ENCODE data around the gene PITX3. TPM values are rescaled to one million over a fixed set of nuclear protein-coding genes. Genes with fewer than 3 reads are reported as not detected.

The PITX3 gene
- total and polyA plus RNA-seq, 3 experiments from 2014 or later: not detected

GRCh38 chr10:102188298-102188940, 52.9 kb downstream of the PITX3 start:
- Mint-ChIP-seq H3K36me3 (peaks cover 0 to 9% (median 0%) of the 10 kb centered on the region in 3 donors), H3K9me3 (peaks cover 0 to 2% (median 0%) of the 10 kb centered on the region in 5 donors), H3K4me1 (peaks cover 10 to 14% (median 13%) of the 10 kb centered on the region in 3 donors), H3K27me3 (no peaks in the 10 kb centered on the region), H3K4me3 (peak overlapping the region in 2 of 7 donors; percentile 12 to 69), H3K27ac (peak overlapping the region in 5 of 8 donors; percentile 39 to 72 (median 45))
- H3K27ac ChIP-seq (ENCODE audit: low read depth, low read length): no peak overlapping the region
- no peak for DNase-seq
- H3K4me3 ChIP-seq (ENCODE audit: low read length): no peak overlapping the region
- POLR2A ChIA-PET: no interaction called here
- H3K36me3 ChIP-seq (ENCODE audit: insufficient read depth, low read length): no peaks in the 10 kb centered on the region
- peaks cover 17% of the 10 kb centered on the region for H3K4me1 ChIP-seq (ENCODE audit: insufficient read depth, low read length)
- no peaks in the 10 kb centered on the region for H3K9me3 ChIP-seq (ENCODE audit: low read length)
- CTCF ChIA-PET: interaction anchor here (1.4 to 1.5 kb wide), 3 partner anchors 12 to 42 kb away, joined by 3 to 7 read pairs (median 4); no protein-coding TSS in a partner anchor
- H3K27me3 ChIP-seq (ENCODE audit: insufficient read depth, low read length, poor library complexity, severe bottlenecking): no peaks in the 10 kb centered on the region

GRCh38 chr10:102185811-102186527, 55.3 kb downstream of the PITX3 start:
- no peak overlapping the region for H3K4me3 ChIP-seq (ENCODE audit: low read length)
- CTCF ChIA-PET: interaction anchor here (1.1 kb wide), 1 partner anchor 44 kb away, joined by 5 read pairs; no protein-coding TSS in a partner anchor
- POLR2A ChIA-PET: interaction anchor here (0.6 kb wide), 1 partner anchor 27 kb away, joined by 6 read pairs; no protein-coding TSS in a partner anchor

GRCh38 chr10:102185272-102185671, 56.0 kb downstream of the PITX3 start:
- H3K27ac ChIP-seq (ENCODE audit: low read depth, low read length): no peak overlapping the region
- H3K4me1 ChIP-seq (ENCODE audit: insufficient read depth, low read length): peaks cover 17% of the 10 kb centered on the region
- POLR2A ChIA-PET: interaction anchor here (0.6 kb wide), 1 partner anchor 26 kb away, joined by 6 read pairs; no protein-coding TSS in a partner anchor
- H3K27me3 ChIP-seq (ENCODE audit: insufficient read depth, low read length, poor library complexity, severe bottlenecking): no peaks in the 10 kb centered on the region
- H3K9me3 Mint-ChIP-seq: no peaks in the 10 kb centered on the region
- H3K4me1 Mint-ChIP-seq: peaks cover 10 to 14% (median 13%) of the 10 kb centered on the region in 3 donors
- no peak overlapping the region for H3K27ac Mint-ChIP-seq
- no peak overlapping the region for H3K4me3 ChIP-seq (ENCODE audit: low read length)
- no peaks in the 10 kb centered on the region for H3K36me3 Mint-ChIP-seq
- no peak overlapping the region for H3K4me3 Mint-ChIP-seq
- DNase-seq: no peak
- H3K27me3 Mint-ChIP-seq: peaks cover 0 to 5% of the 10 kb centered on the region in 2 donors
- CTCF ChIA-PET: no interaction called here
- H3K9me3 ChIP-seq (ENCODE audit: low read length): no peaks in the 10 kb centered on the region
- no peaks in the 10 kb centered on the region for H3K36me3 ChIP-seq (ENCODE audit: insufficient read depth, low read length)

More at GRCh38 chr10:102185811-102186527, 55.3 kb downstream of the PITX3 start:
- H3K27ac ChIP-seq (ENCODE audit: low read depth, low read length): no peak overlapping the region
- H3K27me3 ChIP-seq (ENCODE audit: insufficient read depth, low read length, poor library complexity, severe bottlenecking): no peaks in the 10 kb centered on the region
- DNase-seq: no peak
- H3K27ac Mint-ChIP-seq: no peak overlapping the region
- H3K4me1 Mint-ChIP-seq: peaks cover 10 to 14% (median 13%) of the 10 kb centered on the region in 3 donors
- no peaks in the 10 kb centered on the region for H3K9me3 ChIP-seq (ENCODE audit: low read length)
- no peaks in the 10 kb centered on the region for H3K36me3 Mint-ChIP-seq
- H3K36me3 ChIP-seq (ENCODE audit: insufficient read depth, low read length): no peaks in the 10 kb centered on the region
- peaks cover 17% of the 10 kb centered on the region for H3K4me1 ChIP-seq (ENCODE audit: insufficient read depth, low read length)
- peaks cover 0 to 2% of the 10 kb centered on the region in 2 donors for H3K27me3 Mint-ChIP-seq
- H3K9me3 Mint-ChIP-seq: no peaks in the 10 kb centered on the region
- no peak overlapping the region for H3K4me3 Mint-ChIP-seq

- peaks cover 0 to 5% of the 10 kb centered on the region in 2 donors for H3K27me3 Mint-ChIP-seq
- H3K4me3 Mint-ChIP-seq: no peak overlapping the region
Observed at GRCh38 chr10:102184606-102185005, 56.7 kb downstream of the PITX3 start.

More at GRCh38 chr10:102184606-102185005, 56.7 kb downstream of the PITX3 start:
- ChIA-PET POLR2A (no interaction called here), CTCF (no interaction called here)
- peaks cover 14% of the 10 kb centered on the region for H3K4me1 ChIP-seq (ENCODE audit: insufficient read depth, low read length)
- no peaks in the 10 kb centered on the region for H3K27me3 ChIP-seq (ENCODE audit: insufficient read depth, low read length, poor library complexity, severe bottlenecking)
- no peaks in the 10 kb centered on the region for H3K36me3 Mint-ChIP-seq
- no peak overlapping the region for H3K27ac ChIP-seq (ENCODE audit: low read depth, low read length)
- no peak overlapping the region for H3K27ac Mint-ChIP-seq
- no peak overlapping the region for H3K4me3 ChIP-seq (ENCODE audit: low read length)
- H3K4me1 Mint-ChIP-seq: peaks cover 10 to 14% (median 13%) of the 10 kb centered on the region in 3 donors
- no peaks in the 10 kb centered on the region for H3K9me3 Mint-ChIP-seq
- no peaks in the 10 kb centered on the region for H3K9me3 ChIP-seq (ENCODE audit: low read length)
- H3K36me3 ChIP-seq (ENCODE audit: insufficient read depth, low read length): no peaks in the 10 kb centered on the region
- no peak for DNase-seq

Other genes starting within 250 kb of the PITX3 start
- gene ARMH3, start 185.3 kb downstream of the PITX3 start, total RNA-seq: 10 to 100 TPM; 23.1 to 25.7 TPM
- gene ARMH3, start 185.3 kb downstream of the PITX3 start, polyA plus RNA-seq: 25.1 TPM
- 10 to 100 TPM; 25.3 to 27.0 TPM for gene HPS6, start 176.2 kb downstream of the PITX3 start, total RNA-seq
- gene HPS6, start 176.2 kb downstream of the PITX3 start, polyA plus RNA-seq: 30.4 TPM
- gene LDB1, start 121.1 kb downstream of the PITX3 start, total RNA-seq: 10 to 100 TPM; 64.3 to 64.8 TPM
- gene LDB1, start 121.1 kb downstream of the PITX3 start, polyA plus RNA-seq: 36.0 TPM
- 100 to 1,000 TPM; 105 to 106 TPM for gene PPRC1, start 108.5 kb downstream of the PITX3 start, total RNA-seq
- gene PPRC1, start 108.5 kb downstream of the PITX3 start, polyA plus RNA-seq: 20.7 TPM
- gene NOLC1, start 89.1 kb downstream of the PITX3 start, total RNA-seq: 100 to 1,000 TPM; 304 to 330 TPM
- gene NOLC1, start 89.1 kb downstream of the PITX3 start, polyA plus RNA-seq: 76.6 TPM
- gene ELOVL3, start 15.2 kb downstream of the PITX3 start, total RNA-seq: not detected
- gene ELOVL3, start 15.2 kb downstream of the PITX3 start, polyA plus RNA-seq: not detected
- gene GBF1, start 4.0 kb upstream of the PITX3 start, total RNA-seq: 10 to 100 TPM; 38.7 to 39.2 TPM
- gene GBF1, start 4.0 kb upstream of the PITX3 start, polyA plus RNA-seq: 21.6 TPM
- 100 to 1,000 TPM; 323 to 324 TPM for gene NFKB2, start 154.2 kb upstream of the PITX3 start, total RNA-seq
- gene NFKB2, start 154.2 kb upstream of the PITX3 start, polyA plus RNA-seq: 14.0 TPM
- 1 to 10 TPM; 2.5 to 3.2 TPM for gene PSD, start 177.3 kb upstream of the PITX3 start, total RNA-seq
- 1.9 TPM for gene PSD, start 177.3 kb upstream of the PITX3 start, polyA plus RNA-seq
- gene FBXL15, start 179.3 kb upstream of the PITX3 start, total RNA-seq: 10 to 100 TPM; 13.5 to 16.3 TPM
- 33.4 TPM for gene FBXL15, start 179.3 kb upstream of the PITX3 start, polyA plus RNA-seq
- gene CUEDC2, start 191.1 kb upstream of the PITX3 start, total RNA-seq: 10 to 100 TPM; 62.4 to 64.8 TPM
- gene CUEDC2, start 191.1 kb upstream of the PITX3 start, polyA plus RNA-seq: 61.7 TPM
- under 1 TPM; 0.57 to 0.62 TPM for gene C10orf95, start 210.0 kb upstream of the PITX3 start, total RNA-seq
- 0.70 TPM for gene C10orf95, start 210.0 kb upstream of the PITX3 start, polyA plus RNA-seq

Data from CD8-positive, alpha-beta memory T cell (primary cell).